Activated CD4-positive, alpha-beta T cell treated with anti-CD3 and anti-CD28 coated beads, Interleukin-2, amount 10 ng/mL, durations not matched to agents 7 days and 5 days (primary cell): ENCODE data around the gene LYRM2. TPM values are rescaled to one million over a fixed set of nuclear protein-coding genes. Genes with fewer than 3 reads are reported as not detected.

Source experiments
- CTCF ChIA-PET: fragments of 350-600 bp; sonication (Branson Sonifier 250); formaldehyde crosslinking; loops from one replicate; lab custom pipeline; 2021; ENCODE audit warnings: antibody characterized with exemption; lab: Charles Lee
- POLR2A ChIA-PET: fragments of 350-600 bp; sonication (Branson Sonifier 250); formaldehyde crosslinking; loops from one replicate; lab custom pipeline; 2021; ENCODE audit warnings: antibody characterized with exemption; lab: Charles Lee
- DNase-seq: peaks from one replicate; pipeline ENCODE4 v3.0.0-alpha.2; 2020
- H3K27ac Mint-ChIP-seq: one replicate; pipeline ENCODE4 v1.8.0; 2021; ENCODE audit warnings: mild to moderate bottlenecking, moderate library complexity, mixed read lengths
- H3K27me3 Mint-ChIP-seq: one replicate; pipeline ENCODE4 v1.8.0; 2021; ENCODE audit warnings: mixed read lengths
- H3K36me3 Mint-ChIP-seq: one replicate; pipeline ENCODE4 v1.8.0; 2021; ENCODE audit warnings: low read depth, mixed read lengths
- H3K4me1 Mint-ChIP-seq: one replicate; pipeline ENCODE4 v1.8.0; 2021; ENCODE audit warnings: mixed read lengths
- H3K4me3 Mint-ChIP-seq: one replicate; pipeline ENCODE4 v1.8.0; 2021; ENCODE audit warnings: mild to moderate bottlenecking, moderate library complexity, mixed read lengths
- H3K9me3 Mint-ChIP-seq: one replicate; pipeline ENCODE4 v1.8.0; 2021; ENCODE audit warnings: mixed read lengths
- total RNA-seq, 2 experiments: library from RNA; stranded (reverse); gene quantifications; one replicate each; pipeline ENCODE4 v1.2.3, GENCODE V29; 2021

The LYRM2 gene
- total RNA-seq, 2 experiments from 2014 or later: 28.0 to 32.0 TPM

GRCh38 chr6:89610149-89610642, 28.4 kb downstream of the LYRM2 start:
- ChIA-PET CTCF (interaction anchor here (0.7 to 3.9 kb wide), 8 partner anchors 11 to 327 kb away, joined by 3 to 19 read pairs (median 4); no protein-coding TSS in a partner anchor), POLR2A (no interaction called here)
- H3K27me3 Mint-ChIP-seq: no peaks in the 10 kb centered on the region

GRCh38 chr6:89605861-89606260, 32.7 kb downstream of the LYRM2 start:
- CTCF ChIA-PET: no interaction called here
- H3K36me3 Mint-ChIP-seq: no peaks in the 10 kb centered on the region
- POLR2A ChIA-PET: no interaction called here
- no peak overlapping the region for H3K27ac Mint-ChIP-seq
- DNase-seq: no peak
- H3K9me3 Mint-ChIP-seq: no peaks in the 10 kb centered on the region
- H3K27me3 Mint-ChIP-seq: no peaks in the 10 kb centered on the region
- no peak overlapping the region for H3K4me3 Mint-ChIP-seq
- peaks cover 2% of the 10 kb centered on the region for H3K4me1 Mint-ChIP-seq

More at GRCh38 chr6:89610149-89610642, 28.4 kb downstream of the LYRM2 start:
- DNase-seq: peak; percentile 81
- peaks cover 17% of the 10 kb centered on the region for H3K4me1 Mint-ChIP-seq
- no peaks in the 10 kb centered on the region for H3K9me3 Mint-ChIP-seq
- H3K36me3 Mint-ChIP-seq: no peaks in the 10 kb centered on the region
- no peak overlapping the region for H3K4me3 Mint-ChIP-seq
- no peak overlapping the region for H3K27ac Mint-ChIP-seq

- POLR2A ChIA-PET: no interaction called here
- Mint-ChIP-seq H3K36me3 (no peaks in the 10 kb centered on the region), H3K9me3 (no peaks in the 10 kb centered on the region), H3K27me3 (no peaks in the 10 kb centered on the region), H3K27ac (no peak overlapping the region), H3K4me3 (no peak overlapping the region), H3K4me1 (no peaks in the 10 kb centered on the region)
- CTCF ChIA-PET: interaction anchor here (0.6 kb wide), 2 partner anchors 179 to 864 kb away, joined by 3 to 5 read pairs; no protein-coding TSS in a partner anchor
- DNase-seq: no peak
Measured at GRCh38 chr6:89604653-89605052, 33.9 kb downstream of the LYRM2 start.

- no peak overlapping the region for H3K4me3 Mint-ChIP-seq
- peaks cover 3% of the 10 kb centered on the region for H3K9me3 Mint-ChIP-seq
- H3K27ac Mint-ChIP-seq: no peak overlapping the region
- ChIA-PET CTCF (interaction anchor here (0.8 kb wide), 1 partner anchor 9 kb away, joined by 4 read pairs; no protein-coding TSS in a partner anchor), POLR2A (no interaction called here)
- no peak for DNase-seq
- H3K27me3 Mint-ChIP-seq: no peaks in the 10 kb centered on the region
- H3K4me1 Mint-ChIP-seq: peaks cover 19% of the 10 kb centered on the region
- H3K36me3 Mint-ChIP-seq: peaks cover 10% of the 10 kb centered on the region
Measured at GRCh38 chr6:89602166-89602565, 36.4 kb downstream of the LYRM2 start.

GRCh38 chr6:89599727-89600126, 38.8 kb downstream of the LYRM2 start:
- CTCF ChIA-PET: interaction anchor here (1.0 to 2.9 kb wide), 5 partner anchors 9 to 32 kb away, joined by 3 to 13 read pairs (median 3); no protein-coding TSS in a partner anchor
- Mint-ChIP-seq H3K4me3 (no peak overlapping the region), H3K27me3 (no peaks in the 10 kb centered on the region), H3K27ac (no peak overlapping the region), H3K9me3 (peaks cover 11% of the 10 kb centered on the region), H3K36me3 (peaks cover 22% of the 10 kb centered on the region), H3K4me1 (peaks cover 38% of the 10 kb centered on the region)
- DNase-seq: no peak
- POLR2A ChIA-PET: interaction anchor here (0.7 kb wide), 1 partner anchor 249 kb away, joined by 4 read pairs; no protein-coding TSS in a partner anchor

- ChIA-PET CTCF (interaction anchor here (0.8 to 2.9 kb wide), 3 partner anchors 11 to 31 kb away, joined by 3 to 13 read pairs (median 3); no protein-coding TSS in a partner anchor), POLR2A (no interaction called here)
- H3K27ac Mint-ChIP-seq: peak overlapping the region; percentile 81
- H3K36me3 Mint-ChIP-seq: peaks cover 23% of the 10 kb centered on the region
- no peak for DNase-seq
- peaks cover 11% of the 10 kb centered on the region for H3K9me3 Mint-ChIP-seq
- peaks cover 38% of the 10 kb centered on the region for H3K4me1 Mint-ChIP-seq
- no peak overlapping the region for H3K4me3 Mint-ChIP-seq
- no peaks in the 10 kb centered on the region for H3K27me3 Mint-ChIP-seq
Measured at GRCh38 chr6:89597988-89598387, 40.6 kb downstream of the LYRM2 start.

- H3K4me1 Mint-ChIP-seq: peaks cover 38% of the 10 kb centered on the region
- ChIA-PET CTCF (no interaction called here), POLR2A (interaction anchor here (0.7 kb wide), 1 partner anchor 155 kb away, joined by 3 read pairs; no protein-coding TSS in a partner anchor)
- no peaks in the 10 kb centered on the region for H3K27me3 Mint-ChIP-seq
- peaks cover 11% of the 10 kb centered on the region for H3K9me3 Mint-ChIP-seq
- no peak for DNase-seq
- H3K36me3 Mint-ChIP-seq: peaks cover 23% of the 10 kb centered on the region
- peak overlapping the region; percentile 75 for H3K27ac Mint-ChIP-seq
- H3K4me3 Mint-ChIP-seq: no peak overlapping the region
Measured at GRCh38 chr6:89597372-89597771, 41.2 kb downstream of the LYRM2 start.

- POLR2A ChIA-PET: no interaction called here
- CTCF ChIA-PET: no interaction called here
- H3K4me3 Mint-ChIP-seq: no peak overlapping the region
Measured at GRCh38 chr6:89596484-89596883, 42.1 kb downstream of the LYRM2 start.

GRCh38 chr6:89596056-89596455, 42.5 kb downstream of the LYRM2 start:
- H3K36me3 Mint-ChIP-seq: peaks cover 23% of the 10 kb centered on the region
- peak overlapping the region; percentile 88 for H3K27ac Mint-ChIP-seq
- H3K9me3 Mint-ChIP-seq: peaks cover 11% of the 10 kb centered on the region
- no peak overlapping the region for H3K4me3 Mint-ChIP-seq
- peaks cover 38% of the 10 kb centered on the region for H3K4me1 Mint-ChIP-seq
- POLR2A ChIA-PET: no interaction called here
- no peaks in the 10 kb centered on the region for H3K27me3 Mint-ChIP-seq
- peak; percentile 23 for DNase-seq
- CTCF ChIA-PET: no interaction called here

More at GRCh38 chr6:89596484-89596883, 42.1 kb downstream of the LYRM2 start:
- Mint-ChIP-seq H3K36me3 (peaks cover 23% of the 10 kb centered on the region), H3K9me3 (peaks cover 11% of the 10 kb centered on the region), H3K27me3 (no peaks in the 10 kb centered on the region), H3K27ac (peak overlapping the region; percentile 88), H3K4me1 (peaks cover 38% of the 10 kb centered on the region)
- DNase-seq: no peak

- no peaks in the 10 kb centered on the region for H3K27me3 Mint-ChIP-seq
- H3K36me3 Mint-ChIP-seq: peaks cover 14% of the 10 kb centered on the region
- no peak overlapping the region for H3K27ac Mint-ChIP-seq
Measured at GRCh38 chr6:89591745-89592144, 46.8 kb downstream of the LYRM2 start.

GRCh38 chr6:89590133-89590532, 48.4 kb downstream of the LYRM2 start:
- Mint-ChIP-seq H3K4me3 (no peak overlapping the region), H3K27me3 (no peaks in the 10 kb centered on the region), H3K27ac (no peak overlapping the region), H3K4me1 (no peaks in the 10 kb centered on the region), H3K9me3 (no peaks in the 10 kb centered on the region), H3K36me3 (peaks cover 2% of the 10 kb centered on the region)
- CTCF ChIA-PET: interaction anchor here (1.5 kb wide), 1 partner anchor 10 kb away, joined by 3 read pairs; no protein-coding TSS in a partner anchor
- DNase-seq: no peak
- POLR2A ChIA-PET: no interaction called here

More at GRCh38 chr6:89591745-89592144, 46.8 kb downstream of the LYRM2 start:
- Mint-ChIP-seq H3K4me1 (peaks cover 15% of the 10 kb centered on the region), H3K9me3 (peaks cover 8% of the 10 kb centered on the region), H3K4me3 (no peak overlapping the region)
- ChIA-PET CTCF (interaction anchor here (1.5 kb wide), 2 partner anchors 8 to 219 kb away, joined by 3 to 4 read pairs; no protein-coding TSS in a partner anchor), POLR2A (no interaction called here)
- DNase-seq: no peak

- H3K27ac Mint-ChIP-seq: no peak overlapping the region
- CTCF ChIA-PET: no interaction called here
- no peak for DNase-seq
Measured at GRCh38 chr6:89589297-89590025, 49.1 kb downstream of the LYRM2 start.

GRCh38 chr6:89585154-89585553, 53.4 kb downstream of the LYRM2 start:
- Mint-ChIP-seq H3K36me3 (peaks cover 1% of the 10 kb centered on the region), H3K4me1 (peaks cover 2% of the 10 kb centered on the region), H3K4me3 (no peak overlapping the region), H3K27me3 (no peaks in the 10 kb centered on the region), H3K9me3 (no peaks in the 10 kb centered on the region), H3K27ac (no peak overlapping the region)
- no peak for DNase-seq
- POLR2A ChIA-PET: no interaction called here
- CTCF ChIA-PET: no interaction called here

More at GRCh38 chr6:89589297-89590025, 49.1 kb downstream of the LYRM2 start:
- H3K4me3 Mint-ChIP-seq: no peak overlapping the region
- no peaks in the 10 kb centered on the region for H3K9me3 Mint-ChIP-seq
- peaks cover 2% of the 10 kb centered on the region for H3K36me3 Mint-ChIP-seq
- H3K27me3 Mint-ChIP-seq: no peaks in the 10 kb centered on the region
- POLR2A ChIA-PET: no interaction called here
- no peaks in the 10 kb centered on the region for H3K4me1 Mint-ChIP-seq
